K562 (cell line): ENCODE data around the gene ZFPM1. TPM values are rescaled to one million over a fixed set of nuclear protein-coding genes. Genes with fewer than 3 reads are reported as not detected.

Experiments
- CAMTA2 ChIP-seq: fragments of 250-450 bp; sonication (Bioruptor Pico); conservative IDR thresholded peaks from 2 replicates; pipeline ENCODE4 v1.5.1; 2022
- CHD4 ChIP-seq: fragments of 200-600 bp; sonication (generic); IDR thresholded peaks from 3 replicates; pipeline ENCODE4 v1.6.1; 2012; ENCODE audit warnings: low read depth, mild to moderate bottlenecking, mixed read lengths, low read length, inconsistent platforms; ENCODE audit not compliant: insufficient read depth, insufficient replicate concordance, poor library complexity, severe bottlenecking
- HOXB6 ChIP-seq: fragments of 250-450 bp; sonication (Bioruptor Pico); IDR thresholded peaks from 2 replicates; pipeline ENCODE4 v1.5.1; 2022; ENCODE audit warnings: mild to moderate bottlenecking, borderline replicate concordance
- LEF1 ChIP-seq: fragments of 450-650 bp; IDR thresholded peaks from 2 replicates; pipeline ENCODE4 v1.6.1; 2016; ENCODE audit warnings: mild to moderate bottlenecking
- MYC ChIP-seq, 2 experiments: fragments of 250-450 bp in 1 of 2; sonication (Bioruptor Pico) in 1 of 2; IDR thresholded peaks; 2 replicates each; pipeline versions ENCODE4 v1.5.1 to v1.6.1; 2012 to 2021; ENCODE audit warnings: low read depth in 2 of 2, borderline replicate concordance in 1 of 2, improper control_type of control experiment in 1 of 2, low read length in 1 of 2, mild to moderate bottlenecking in 1 of 2, moderate library complexity in 1 of 2
- MYNN ChIP-seq, 2 experiments: sonication (generic); formaldehyde crosslinking in 1 of 2; IDR thresholded peaks; 2 replicates each; pipeline versions ENCODE4 v1.5.0 to v1.6.1; 2016 to 2020; ENCODE audit warnings: antibody characterized with exemption in 1 of 2, missing genetic modification reagents in 1 of 2
- POLR2A ChIP-seq: fragments of 450-650 bp; conservative IDR thresholded peaks from 2 replicates; pipeline ENCODE4 v1.6.1; 2016
- POLR3G ChIP-seq: IDR thresholded peaks from 2 replicates; pipeline ENCODE4 v1.6.1; 2011; ENCODE audit not compliant: insufficient read length, insufficient replicate concordance; ENCODE audit errors: extremely low read depth
- RB1 ChIP-seq: fragments of 450-650 bp; IDR thresholded peaks from 2 replicates; pipeline ENCODE4 v1.6.1; 2017; ENCODE audit warnings: low read depth, mild to moderate bottlenecking
- RBM39 ChIP-seq: fragments of 200-400 bp; formaldehyde crosslinking; optimal IDR thresholded peaks from 2 replicates; pipeline ENCODE3; 2018; ENCODE audit warnings: low read depth, low read length
- SMAD1 ChIP-seq: fragments of 150-350 bp; IDR thresholded peaks from 2 replicates; pipeline ENCODE4 v1.6.1; 2014; ENCODE audit warnings: low read length, low read depth; ENCODE audit not compliant: partially characterized antibody
- ZNF23 ChIP-seq: fragments of 250-450 bp; sonication (Bioruptor Pico); IDR thresholded peaks from 2 replicates; pipeline ENCODE4 v1.4.0; 2020; ENCODE audit warnings: mild to moderate bottlenecking
- ZNF24 ChIP-seq: fragments of 450-650 bp; IDR thresholded peaks from 2 replicates; pipeline ENCODE4 v1.6.1; 2016
- polyA plus RNA-seq, 8 experiments: library from polyadenylated mRNA; depleted of rRNA in 4 of 8; stranded (reverse) in 5 of 8; unstranded in 3 of 8; fragments of >200 nt; fragmentation: Nextera tagmentation in 2 of 8; fragmentation: Illumina TruSeq in 1 of 8; extraction: Ambion mirVana in 2 of 8; extraction: Trizol in 1 of 8; gene quantifications; 2 replicates each; pipeline versions ENCODE4 v1.2.1 to v1.2.3, GENCODE V29; 2011 to 2014; ENCODE audit warnings: inconsistent platforms in 1 of 8, missing spikeins in 1 of 8
- total RNA-seq, 7 experiments: library from RNA; depleted of rRNA in 6 of 7; stranded (reverse); fragments of >200 nt in 6 of 7; fragmentation: Illumina TruSeq in 2 of 7; extraction: Trizol in 2 of 7; gene quantifications; 2 replicates each; pipeline versions ENCODE4 v1.2.1 to v1.2.3, GENCODE V29; 2011 to 2021; ENCODE audit warnings: low replicate concordance in 1 of 7
- TF ChIP-seq, protein P1 (sequence below): fragments of 450-650 bp; IDR thresholded peaks from 2 replicates; pipeline ENCODE4 v1.6.1; 2016; ENCODE audit warnings: mild to moderate bottlenecking, moderate library complexity
- TF ChIP-seq, protein P2 (sequence below): sonication (generic); formaldehyde crosslinking; IDR thresholded peaks from 2 replicates; pipeline ENCODE4 v1.8.0; 2022; ENCODE audit warnings: missing genetic modification reagents, mild to moderate bottlenecking, moderate library complexity, borderline replicate concordance

ZFPM1 gene
- total and polyA plus RNA-seq, 9 of the 15 experiments (the other 6 are each of a cell fraction or from before 2014, with no cell fraction given): 0.03 to 35.9 (median 1.4) TPM

DNA sequence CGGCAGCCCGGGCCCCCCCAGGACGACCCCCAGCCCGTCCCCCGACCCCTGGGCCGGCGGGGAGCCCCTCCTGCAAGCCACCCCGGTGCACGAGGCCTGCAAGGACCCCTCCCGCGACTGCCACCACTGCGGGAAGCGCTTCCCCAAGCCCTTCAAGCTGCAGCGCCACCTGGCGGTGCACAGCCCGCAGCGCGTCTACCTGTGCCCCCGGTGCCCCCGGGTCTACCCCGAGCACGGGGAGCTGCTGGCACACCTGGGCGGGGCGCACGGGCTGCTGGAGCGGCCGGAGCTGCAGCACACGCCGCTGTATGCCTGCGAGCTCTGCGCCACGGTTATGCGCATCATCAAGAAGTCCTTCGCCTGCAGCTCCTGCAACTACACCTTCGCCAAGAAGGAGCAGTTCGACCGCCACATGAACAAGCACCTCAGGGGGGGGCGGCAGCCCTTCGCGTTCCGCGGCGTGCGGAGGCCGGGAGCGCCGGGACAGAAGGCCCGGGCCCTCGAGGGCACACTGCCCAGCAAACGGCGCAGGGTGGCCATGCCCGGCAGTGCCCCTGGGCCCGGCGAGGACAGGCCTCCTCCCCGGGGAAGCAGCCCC, 15.6 kb upstream of the ZFPM1 start (continued):
- TF ChIP-seq, protein P1, sequence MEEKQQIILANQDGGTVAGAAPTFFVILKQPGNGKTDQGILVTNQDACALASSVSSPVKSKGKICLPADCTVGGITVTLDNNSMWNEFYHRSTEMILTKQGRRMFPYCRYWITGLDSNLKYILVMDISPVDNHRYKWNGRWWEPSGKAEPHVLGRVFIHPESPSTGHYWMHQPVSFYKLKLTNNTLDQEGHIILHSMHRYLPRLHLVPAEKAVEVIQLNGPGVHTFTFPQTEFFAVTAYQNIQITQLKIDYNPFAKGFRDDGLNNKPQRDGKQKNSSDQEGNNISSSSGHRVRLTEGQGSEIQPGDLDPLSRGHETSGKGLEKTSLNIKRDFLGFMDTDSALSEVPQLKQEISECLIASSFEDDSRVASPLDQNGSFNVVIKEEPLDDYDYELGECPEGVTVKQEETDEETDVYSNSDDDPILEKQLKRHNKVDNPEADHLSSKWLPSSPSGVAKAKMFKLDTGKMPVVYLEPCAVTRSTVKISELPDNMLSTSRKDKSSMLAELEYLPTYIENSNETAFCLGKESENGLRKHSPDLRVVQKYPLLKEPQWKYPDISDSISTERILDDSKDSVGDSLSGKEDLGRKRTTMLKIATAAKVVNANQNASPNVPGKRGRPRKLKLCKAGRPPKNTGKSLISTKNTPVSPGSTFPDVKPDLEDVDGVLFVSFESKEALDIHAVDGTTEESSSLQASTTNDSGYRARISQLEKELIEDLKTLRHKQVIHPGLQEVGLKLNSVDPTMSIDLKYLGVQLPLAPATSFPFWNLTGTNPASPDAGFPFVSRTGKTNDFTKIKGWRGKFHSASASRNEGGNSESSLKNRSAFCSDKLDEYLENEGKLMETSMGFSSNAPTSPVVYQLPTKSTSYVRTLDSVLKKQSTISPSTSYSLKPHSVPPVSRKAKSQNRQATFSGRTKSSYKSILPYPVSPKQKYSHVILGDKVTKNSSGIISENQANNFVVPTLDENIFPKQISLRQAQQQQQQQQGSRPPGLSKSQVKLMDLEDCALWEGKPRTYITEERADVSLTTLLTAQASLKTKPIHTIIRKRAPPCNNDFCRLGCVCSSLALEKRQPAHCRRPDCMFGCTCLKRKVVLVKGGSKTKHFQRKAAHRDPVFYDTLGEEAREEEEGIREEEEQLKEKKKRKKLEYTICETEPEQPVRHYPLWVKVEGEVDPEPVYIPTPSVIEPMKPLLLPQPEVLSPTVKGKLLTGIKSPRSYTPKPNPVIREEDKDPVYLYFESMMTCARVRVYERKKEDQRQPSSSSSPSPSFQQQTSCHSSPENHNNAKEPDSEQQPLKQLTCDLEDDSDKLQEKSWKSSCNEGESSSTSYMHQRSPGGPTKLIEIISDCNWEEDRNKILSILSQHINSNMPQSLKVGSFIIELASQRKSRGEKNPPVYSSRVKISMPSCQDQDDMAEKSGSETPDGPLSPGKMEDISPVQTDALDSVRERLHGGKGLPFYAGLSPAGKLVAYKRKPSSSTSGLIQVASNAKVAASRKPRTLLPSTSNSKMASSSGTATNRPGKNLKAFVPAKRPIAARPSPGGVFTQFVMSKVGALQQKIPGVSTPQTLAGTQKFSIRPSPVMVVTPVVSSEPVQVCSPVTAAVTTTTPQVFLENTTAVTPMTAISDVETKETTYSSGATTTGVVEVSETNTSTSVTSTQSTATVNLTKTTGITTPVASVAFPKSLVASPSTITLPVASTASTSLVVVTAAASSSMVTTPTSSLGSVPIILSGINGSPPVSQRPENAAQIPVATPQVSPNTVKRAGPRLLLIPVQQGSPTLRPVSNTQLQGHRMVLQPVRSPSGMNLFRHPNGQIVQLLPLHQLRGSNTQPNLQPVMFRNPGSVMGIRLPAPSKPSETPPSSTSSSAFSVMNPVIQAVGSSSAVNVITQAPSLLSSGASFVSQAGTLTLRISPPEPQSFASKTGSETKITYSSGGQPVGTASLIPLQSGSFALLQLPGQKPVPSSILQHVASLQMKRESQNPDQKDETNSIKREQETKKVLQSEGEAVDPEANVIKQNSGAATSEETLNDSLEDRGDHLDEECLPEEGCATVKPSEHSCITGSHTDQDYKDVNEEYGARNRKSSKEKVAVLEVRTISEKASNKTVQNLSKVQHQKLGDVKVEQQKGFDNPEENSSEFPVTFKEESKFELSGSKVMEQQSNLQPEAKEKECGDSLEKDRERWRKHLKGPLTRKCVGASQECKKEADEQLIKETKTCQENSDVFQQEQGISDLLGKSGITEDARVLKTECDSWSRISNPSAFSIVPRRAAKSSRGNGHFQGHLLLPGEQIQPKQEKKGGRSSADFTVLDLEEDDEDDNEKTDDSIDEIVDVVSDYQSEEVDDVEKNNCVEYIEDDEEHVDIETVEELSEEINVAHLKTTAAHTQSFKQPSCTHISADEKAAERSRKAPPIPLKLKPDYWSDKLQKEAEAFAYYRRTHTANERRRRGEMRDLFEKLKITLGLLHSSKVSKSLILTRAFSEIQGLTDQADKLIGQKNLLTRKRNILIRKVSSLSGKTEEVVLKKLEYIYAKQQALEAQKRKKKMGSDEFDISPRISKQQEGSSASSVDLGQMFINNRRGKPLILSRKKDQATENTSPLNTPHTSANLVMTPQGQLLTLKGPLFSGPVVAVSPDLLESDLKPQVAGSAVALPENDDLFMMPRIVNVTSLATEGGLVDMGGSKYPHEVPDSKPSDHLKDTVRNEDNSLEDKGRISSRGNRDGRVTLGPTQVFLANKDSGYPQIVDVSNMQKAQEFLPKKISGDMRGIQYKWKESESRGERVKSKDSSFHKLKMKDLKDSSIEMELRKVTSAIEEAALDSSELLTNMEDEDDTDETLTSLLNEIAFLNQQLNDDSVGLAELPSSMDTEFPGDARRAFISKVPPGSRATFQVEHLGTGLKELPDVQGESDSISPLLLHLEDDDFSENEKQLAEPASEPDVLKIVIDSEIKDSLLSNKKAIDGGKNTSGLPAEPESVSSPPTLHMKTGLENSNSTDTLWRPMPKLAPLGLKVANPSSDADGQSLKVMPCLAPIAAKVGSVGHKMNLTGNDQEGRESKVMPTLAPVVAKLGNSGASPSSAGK: no peak
- TF ChIP-seq HOXB6 (CRISPR knock-in tag) (no peak), RBM39 (no peak), CAMTA2 (CRISPR knock-in tag) (no peak), RB1 (peak; percentile 49; the same call in 1 of the 2 replicates), MYNN (IDR thresholded peaks at IDR 0.05) (0 out of 2 replicates have a peak, but pooled peaks have one; percentile 31), MYNN (CRISPR knock-in tag; IDR thresholded peaks at IDR 0.05) (no peak), POLR2A (no peak), SMAD1 (no peak), POLR3G (no peak), MYC (IDR thresholded peaks at IDR 0.05; ENCODE audit: low read depth, low read length) (0 out of 2 replicates have a peak, but pooled peaks have one; percentile 19), MYC (CRISPR knock-in tag; IDR thresholded peaks at IDR 0.05; ENCODE audit: borderline replicate concordance, low read depth) (no peak), ZNF24 (no peak), LEF1 (no peak), CHD4 (no peak), ZNF23 (no peak)
- TF ChIP-seq, protein P2, sequence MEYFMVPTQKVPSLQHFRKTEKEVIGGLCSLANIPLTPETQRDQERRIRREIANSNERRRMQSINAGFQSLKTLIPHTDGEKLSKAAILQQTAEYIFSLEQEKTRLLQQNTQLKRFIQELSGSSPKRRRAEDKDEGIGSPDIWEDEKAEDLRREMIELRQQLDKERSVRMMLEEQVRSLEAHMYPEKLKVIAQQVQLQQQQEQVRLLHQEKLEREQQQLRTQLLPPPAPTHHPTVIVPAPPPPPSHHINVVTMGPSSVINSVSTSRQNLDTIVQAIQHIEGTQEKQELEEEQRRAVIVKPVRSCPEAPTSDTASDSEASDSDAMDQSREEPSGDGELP (CRISPR knock-in tag): 0 out of 2 replicates have a peak, but pooled peaks have one; percentile 37
